H1 (cell line): ENCODE measurements around the gene MMP1. TPM values are rescaled to one million over a fixed set of nuclear protein-coding genes. Genes with fewer than 3 reads are reported as not detected.

Source experiments
- CTCF ChIA-PET: fragments of 300-600 bp; sonication (Branson Sonifier 250); formaldehyde crosslinking; loops from one replicate; lab custom pipeline; 2021; ENCODE audit not compliant: partially characterized antibody; lab: Charles Lee
- POLR2A ChIA-PET: fragments of 300-600 bp; sonication (Branson Sonifier 250); formaldehyde crosslinking; loops from one replicate; lab custom pipeline; 2021; ENCODE audit warnings: inconsistent platforms; ENCODE audit not compliant: partially characterized antibody; lab: Charles Lee
- DNase-seq, 2 experiments: peaks; one replicate each; pipeline versions ENCODE4 v3.0.0 to v3.0.0-alpha.2; 2010 to 2022; ENCODE audit warnings: low spot score in 2 of 2, low read depth in 1 of 2, mixed read lengths in 1 of 2
- FAIRE-seq: peaks from 2 replicates; lab custom pipeline; 2011; peaks lifted over from hg19 to GRCh38; lab: Jason Lieb, UNC
- H2AFZ ChIP-seq: 2 replicates; pipeline ENCODE4 v1.8.1; 2012; ENCODE audit warnings: low read length, inconsistent platforms
- H2AK5ac ChIP-seq: 2 replicates; pipeline ENCODE4 v1.6.1; 2013; ENCODE audit warnings: low read depth, low read length
- H2BK120ac ChIP-seq: replicated peaks from 2 replicates; pipeline ENCODE3; 2013; ENCODE audit warnings: low read depth, low read length, inconsistent platforms
- H2BK12ac ChIP-seq: 2 replicates; pipeline ENCODE4 v1.6.1; 2013; ENCODE audit warnings: low read depth, low read length
- H2BK15ac ChIP-seq: 2 replicates; pipeline ENCODE4 v1.6.1; 2013; ENCODE audit warnings: low read length
- H2BK20ac ChIP-seq: 2 replicates; pipeline ENCODE4 v1.6.1; 2013; ENCODE audit warnings: low read length
- H2BK5ac ChIP-seq: 2 replicates; pipeline ENCODE4 v1.6.1; 2013; ENCODE audit warnings: low read depth, low read length
- H3K14ac ChIP-seq: 2 replicates; pipeline ENCODE4 v1.6.1; 2013; ENCODE audit warnings: inconsistent platforms; ENCODE audit not compliant: insufficient read length
- H3K18ac ChIP-seq: 2 replicates; pipeline ENCODE4 v1.6.1; 2013; ENCODE audit warnings: low read length; ENCODE audit errors: extremely low read depth
- H3K23ac ChIP-seq: 2 replicates; pipeline ENCODE4 v1.6.1; 2013; ENCODE audit warnings: inconsistent platforms; ENCODE audit not compliant: insufficient read length
- H3K23me2 ChIP-seq: 2 replicates; pipeline ENCODE4 v1.6.1; 2013; ENCODE audit warnings: low read depth, low read length
- H3K27ac ChIP-seq: 2 replicates; pipeline ENCODE4 v1.6.1; 2011; ENCODE audit warnings: low read depth, low read length, inconsistent platforms
- H3K27me3 ChIP-seq, 4 experiments: replicated peaks in 1 of 4; 1 replicate in 1 of 4; 2 replicates in 3 of 4; pipeline versions ENCODE4 v1.6.1 to v1.8.1; 2011 to 2013; ENCODE audit warnings: low read length in 3 of 4, mild to moderate bottlenecking in 3 of 4, inconsistent platforms in 2 of 4, mixed read lengths in 2 of 4, moderate library complexity in 1 of 4; ENCODE audit not compliant: control insufficient read depth in 3 of 4, insufficient read depth in 3 of 4; ENCODE audit errors: extremely low read depth in 1 of 4
- H3K36me3 ChIP-seq, 4 experiments: 2 replicates each; pipeline versions ENCODE4 v1.6.1 to v1.8.1; 2011 to 2013; ENCODE audit warnings: mild to moderate bottlenecking in 4 of 4, low read length in 3 of 4, moderate library complexity in 2 of 4, control low read depth in 1 of 4, inconsistent platforms in 1 of 4; ENCODE audit not compliant: insufficient read depth in 4 of 4, control insufficient read depth in 2 of 4
- H3K4ac ChIP-seq: replicated peaks from 2 replicates; pipeline ENCODE3; 2013; ENCODE audit warnings: low read length, low read depth, mixed read lengths, inconsistent platforms; ENCODE audit not compliant: insufficient read length
- H3K4me1 ChIP-seq, 4 experiments: replicated peaks in 1 of 4; 1 replicate in 1 of 4; 2 replicates in 3 of 4; pipeline versions ENCODE4 v1.6.1 to v1.8.1; 2011 to 2013; ENCODE audit warnings: low read length in 3 of 4, inconsistent platforms in 2 of 4, mixed read lengths in 1 of 4; ENCODE audit not compliant: insufficient read depth in 4 of 4, control insufficient read depth in 3 of 4
- H3K4me2 ChIP-seq, 2 experiments: 2 replicates each; pipeline versions ENCODE4 v1.6.1 to v1.8.1; 2011 to 2013; ENCODE audit warnings: low read depth in 2 of 2, low read length in 2 of 2, control low read depth in 1 of 2, inconsistent platforms in 1 of 2, mild to moderate bottlenecking in 1 of 2; ENCODE audit not compliant: insufficient read depth in 1 of 2
- H3K4me3 ChIP-seq, 4 experiments: fragments of 200-600, 300-600 bp in 1 of 4; sonication (generic), shearing (Covaris generic), sonication (Bioruptor Twin) in 1 of 4; 2 replicates each; pipeline versions ENCODE4 v1.5.1 to v1.8.1; 2011 to 2016; ENCODE audit warnings: low read length in 4 of 4, low read depth in 3 of 4, control low read depth in 2 of 4, inconsistent platforms in 2 of 4, mild to moderate bottlenecking in 2 of 4, mixed read lengths in 1 of 4, moderate library complexity in 1 of 4; ENCODE audit not compliant: insufficient read depth in 2 of 4; ENCODE audit errors: extremely low read depth in 1 of 4
- H3K56ac ChIP-seq: replicated peaks from 2 replicates; pipeline ENCODE3; 2013; ENCODE audit warnings: low read depth, mild to moderate bottlenecking, mixed read lengths, low read length, inconsistent platforms; ENCODE audit not compliant: insufficient read length
- H3K79me1 ChIP-seq: 2 replicates; pipeline ENCODE4 v1.6.1; 2013; ENCODE audit warnings: low read depth, low read length, control low read depth
- H3K79me2 ChIP-seq, 2 experiments: 2 replicates each; pipeline versions ENCODE4 v1.6.1 to v1.8.1; 2012 to 2013; ENCODE audit warnings: low read length in 2 of 2, mild to moderate bottlenecking in 2 of 2, inconsistent platforms in 1 of 2; ENCODE audit not compliant: insufficient read depth in 2 of 2, control insufficient read depth in 1 of 2
- H3K9ac ChIP-seq, 4 experiments: replicated peaks in 1 of 4; 1 replicate in 1 of 4; 2 replicates in 3 of 4; pipeline versions ENCODE4 v1.6.1 to v1.8.1; 2011 to 2013; ENCODE audit warnings: low read depth in 3 of 4, low read length in 3 of 4, control low read depth in 2 of 4, mild to moderate bottlenecking in 2 of 4, moderate library complexity in 2 of 4, inconsistent platforms in 1 of 4; ENCODE audit errors: extremely low read depth in 1 of 4
- H3K9me3 ChIP-seq, 2 experiments: 2 replicates each; pipeline versions ENCODE4 v1.6.1 to v1.8.1; 2012 to 2013; ENCODE audit warnings: mild to moderate bottlenecking in 2 of 2, moderate library complexity in 2 of 2, control low read depth in 1 of 2, inconsistent platforms in 1 of 2, low read depth in 1 of 2, low read length in 1 of 2, mixed read lengths in 1 of 2; ENCODE audit not compliant: insufficient read depth in 2 of 2
- H4K20me1 ChIP-seq, 2 experiments: replicated peaks in 1 of 2; 2 replicates each; pipeline versions ENCODE3 to v1.8.1; 2011 to 2013; ENCODE audit warnings: inconsistent platforms in 2 of 2, low read length in 2 of 2, mild to moderate bottlenecking in 1 of 2; ENCODE audit not compliant: insufficient read depth in 2 of 2, control insufficient read depth in 1 of 2
- H4K5ac ChIP-seq: 2 replicates; pipeline ENCODE4 v1.6.1; 2013; ENCODE audit warnings: low read length, low read depth, mixed read lengths, inconsistent platforms; ENCODE audit not compliant: insufficient read length
- H4K8ac ChIP-seq: 2 replicates; pipeline ENCODE4 v1.8.0; 2013; ENCODE audit warnings: mild to moderate bottlenecking, moderate library complexity, low read length, inconsistent platforms; ENCODE audit not compliant: insufficient read depth; ENCODE audit errors: extremely low read depth
- H4K91ac ChIP-seq: replicated peaks from 2 replicates; pipeline ENCODE3; 2013; ENCODE audit warnings: low read length, mixed read lengths, inconsistent platforms; ENCODE audit not compliant: insufficient read length
- BRCA1 ChIP-seq: IDR thresholded peaks from 2 replicates; pipeline ENCODE4 v1.6.1; 2012; ENCODE audit warnings: low read depth, low read length, improper control_type of control experiment
- CBX8 ChIP-seq: fragments of 300-800, 300-1000 bp; sonication (generic); IDR thresholded peaks from 2 replicates; pipeline ENCODE4 v1.7.1; 2016; ENCODE audit warnings: low read depth, low read length, borderline replicate concordance
- CHD1 ChIP-seq: IDR thresholded peaks from 2 replicates; pipeline ENCODE4 v1.6.1; 2012; ENCODE audit warnings: low read depth, low read length, improper control_type of control experiment
- CHD2 ChIP-seq: IDR thresholded peaks from 2 replicates; pipeline ENCODE4 v1.6.1; 2012; ENCODE audit warnings: low read length, improper control_type of control experiment
- EP300 ChIP-seq, 2 experiments: IDR thresholded peaks; 1 replicate in 1 of 2; 2 replicates in 1 of 2; pipeline ENCODE4 v1.6.1; 2011 to 2012; ENCODE audit warnings: low read depth in 2 of 2, low read length in 2 of 2, mild to moderate bottlenecking in 2 of 2, borderline replicate concordance in 1 of 2, inconsistent platforms in 1 of 2, moderate library complexity in 1 of 2
- FOSL1 ChIP-seq: IDR thresholded peaks from 2 replicates; pipeline ENCODE4 v1.6.1; 2011; ENCODE audit warnings: mild to moderate bottlenecking, low read depth, low read length, moderate library complexity; ENCODE audit not compliant: insufficient read depth
- HDAC6 ChIP-seq: IDR thresholded peaks from one replicate; pipeline ENCODE4 v1.7.1; 2012; ENCODE audit warnings: low read depth, mild to moderate bottlenecking, inconsistent platforms, low read length, moderate library complexity
- KDM1A ChIP-seq: fragments of 200-600, 300-600 bp; sonication (generic); IDR thresholded peaks from 2 replicates; pipeline ENCODE4 v1.7.1; 2016; ENCODE audit warnings: mild to moderate bottlenecking, low read length, borderline replicate concordance
- KDM4A ChIP-seq: IDR thresholded peaks from one replicate; pipeline ENCODE4 v1.7.1; 2012; ENCODE audit warnings: low read depth, mild to moderate bottlenecking, moderate library complexity, low read length, inconsistent platforms; ENCODE audit not compliant: severe bottlenecking
- NRF1 ChIP-seq: IDR thresholded peaks from 2 replicates; pipeline ENCODE4 v1.6.1; 2011; ENCODE audit warnings: mild to moderate bottlenecking, low read depth, low read length, improper control_type of control experiment
- POLR2A ChIP-seq, 2 experiments: IDR thresholded peaks; 1 replicate in 1 of 2; 2 replicates in 1 of 2; pipeline ENCODE4 v1.6.1; 2011; ENCODE audit warnings: low read depth in 2 of 2, low read length in 2 of 2, mild to moderate bottlenecking in 2 of 2; ENCODE audit errors: control extremely low read depth in 1 of 2
- POU5F1 ChIP-seq: IDR thresholded peaks from 2 replicates; pipeline ENCODE4 v1.6.1; 2011; ENCODE audit warnings: low read depth, mild to moderate bottlenecking, low read length, moderate library complexity
- RXRA ChIP-seq: IDR thresholded peaks from 2 replicates; pipeline ENCODE4 v1.6.1; 2011; ENCODE audit warnings: low read depth, mild to moderate bottlenecking, low read length, moderate library complexity; ENCODE audit not compliant: insufficient read depth
- SP4 ChIP-seq: IDR thresholded peaks from 2 replicates; pipeline ENCODE4 v1.6.1; 2012; ENCODE audit warnings: low read length, inconsistent platforms
- YY1 ChIP-seq: IDR thresholded peaks from 2 replicates; pipeline ENCODE4 v1.6.1; 2011; ENCODE audit warnings: low read depth, mild to moderate bottlenecking, low read length
- WGBS, 2 experiments: shearing (Covaris generic) in 1 of 2; methylation state at CpG; one replicate each; pipeline versions ENCODE4 v1.1.6 to v1.1.7; 2013 to 2015; ENCODE audit warnings: low lambda C conversion rate in 2 of 2, mixed read lengths in 2 of 2, inconsistent platforms in 1 of 2, low coverage in 1 of 2, missing lambda C conversion rate in 1 of 2; ENCODE audit not compliant: insufficient replicate concordance in 2 of 2, insufficient coverage in 1 of 2, insufficient read length in 1 of 2; ENCODE audit errors: extremely low coverage in 1 of 2, missing lambda C conversion rate in 1 of 2; 5-methylcytosine and 5-hydroxymethylcytosine counted together
- polyA plus RNA-seq, 7 experiments: library from polyadenylated mRNA; depleted of rRNA in 3 of 7; stranded (reverse) in 5 of 7; unstranded in 2 of 7; fragments of >200 nt in 5 of 7; fragments of 200-250 nt in 2 of 7; gene quantifications; 1 replicate in 5 of 7; 2 replicates in 1 of 7; 4 replicates in 1 of 7; pipeline versions ENCODE4 v1.2.1 to v1.2.3, GENCODE V29; 2011 to 2013; ENCODE audit warnings: missing spikeins in 2 of 7, mixed read lengths in 2 of 7
- total RNA-seq: library from RNA; stranded (reverse); fragmentation: NEBNext Ultra II Directional; extraction: Animal tissue kit (Norgen Biotek cat#: 25700); gene quantifications from 2 replicates; pipeline ENCODE4 v1.2.1, GENCODE V29; 2021

The MMP1 gene
- total and polyA plus RNA-seq, 2 of the 8 experiments (the other 6 are each of a cell fraction or from before 2014, with no cell fraction given), result not detected

DNA sequence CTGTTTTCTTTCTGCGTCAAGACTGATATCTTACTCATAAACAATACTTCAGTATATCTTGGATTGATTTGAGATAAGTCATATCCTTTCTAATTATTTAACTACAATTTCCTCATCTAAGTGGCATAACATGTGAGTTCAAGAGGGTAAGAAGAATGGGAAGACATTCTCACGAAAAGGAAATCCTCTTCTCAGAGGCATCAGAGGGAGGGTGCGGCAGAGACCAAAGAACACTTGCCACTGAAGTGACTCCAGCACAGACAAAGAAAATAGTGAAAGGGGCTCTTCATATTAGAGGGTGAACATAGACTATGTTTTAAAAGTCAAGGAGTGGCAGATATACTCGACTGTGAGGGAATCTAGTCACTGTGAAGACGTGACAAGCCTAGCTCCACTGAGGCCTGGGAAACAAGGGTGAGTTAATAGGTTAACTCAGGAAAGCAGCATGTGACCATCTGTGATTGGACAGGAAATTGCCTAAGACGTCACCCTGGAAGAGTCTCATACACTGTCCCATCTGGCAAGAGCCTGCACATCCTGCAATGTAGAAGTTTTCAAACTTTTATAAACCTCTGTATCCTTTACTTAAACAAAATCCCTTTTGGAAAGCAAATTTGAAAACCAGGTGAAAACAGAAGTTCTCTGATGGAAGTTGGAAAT, 1.9 kb upstream of the MMP1 start:
- Histone ChIP-seq H4K20me1 (no peaks in the 10 kb centered on the region), H2BK20ac (no peak overlapping the region), H4K5ac (no peak overlapping the region), H2BK120ac (no peak overlapping the region), H3K9me3 (no peaks in the 10 kb centered on the region), H3K36me3 (no peaks in the 10 kb centered on the region), H3K79me1 (no peaks in the 10 kb centered on the region), H3K4ac (no peak overlapping the region), H3K23me2 (no peaks in the 10 kb centered on the region), H2BK5ac (no peak overlapping the region), H3K23ac (no peak overlapping the region), H2BK15ac (no peak overlapping the region), H3K4me3 (no peak overlapping the region), H3K4me1 (no peaks in the 10 kb centered on the region), H3K79me2 (no peaks in the 10 kb centered on the region), H3K4me2 (no peak overlapping the region), H2AFZ (no peak overlapping the region), H3K27ac (no peak overlapping the region), H3K14ac (no peak overlapping the region), H3K27me3 (peaks cover 0 to 1% (median 0%) of the 10 kb centered on the region in 4 experiments; a peak in 1 of 7 replicates), H2BK12ac (no peak overlapping the region), H2AK5ac (no peak overlapping the region), H3K18ac (no peak overlapping the region), H3K56ac (no peak overlapping the region), H3K9ac (no peak overlapping the region), H4K8ac (no peak overlapping the region), H4K91ac (no peak overlapping the region)
- no peak for FAIRE-seq
- ChIA-PET POLR2A (no interaction called here), CTCF (interaction anchor here (1.0 to 1.8 kb wide), 2 partner anchors 19 to 141 kb away, joined by 3 to 4 read pairs; no protein-coding TSS in a partner anchor)
- WGBS, 2 experiments, result 89% methylated on average over 6 of the region's 6 CpGs; no CpG with 5 or more reads in 1 of the 2 experiments
- DNase-seq, result no peak
- TF ChIP-seq NRF1, result no peak
- TF ChIP-seq FOSL1, result no peak
- TF ChIP-seq EP300 (IDR thresholded peaks at IDR 0.05; ENCODE audit: borderline replicate concordance in 1 of 2, low read depth in 2 of 2, low read length in 2 of 2), result no peak
- no peak for TF ChIP-seq BRCA1
- no peak for TF ChIP-seq CHD2
- TF ChIP-seq KDM1A, result no peak
- TF ChIP-seq YY1, result no peak
- no peak for TF ChIP-seq HDAC6
- TF ChIP-seq CBX8, result no peak
- TF ChIP-seq POU5F1, result no peak
- TF ChIP-seq RXRA, result no peak
- TF ChIP-seq KDM4A, result no peak
- no peak for TF ChIP-seq SP4
- TF ChIP-seq POLR2A (IDR thresholded peaks at IDR 0.05; ENCODE audit: control extremely low read depth in 1 of 2, low read depth in 2 of 2, low read length in 2 of 2), result no peak
- TF ChIP-seq CHD1, result no peak
